ENCODE measurements around the gene TIAL1.

DNA sequence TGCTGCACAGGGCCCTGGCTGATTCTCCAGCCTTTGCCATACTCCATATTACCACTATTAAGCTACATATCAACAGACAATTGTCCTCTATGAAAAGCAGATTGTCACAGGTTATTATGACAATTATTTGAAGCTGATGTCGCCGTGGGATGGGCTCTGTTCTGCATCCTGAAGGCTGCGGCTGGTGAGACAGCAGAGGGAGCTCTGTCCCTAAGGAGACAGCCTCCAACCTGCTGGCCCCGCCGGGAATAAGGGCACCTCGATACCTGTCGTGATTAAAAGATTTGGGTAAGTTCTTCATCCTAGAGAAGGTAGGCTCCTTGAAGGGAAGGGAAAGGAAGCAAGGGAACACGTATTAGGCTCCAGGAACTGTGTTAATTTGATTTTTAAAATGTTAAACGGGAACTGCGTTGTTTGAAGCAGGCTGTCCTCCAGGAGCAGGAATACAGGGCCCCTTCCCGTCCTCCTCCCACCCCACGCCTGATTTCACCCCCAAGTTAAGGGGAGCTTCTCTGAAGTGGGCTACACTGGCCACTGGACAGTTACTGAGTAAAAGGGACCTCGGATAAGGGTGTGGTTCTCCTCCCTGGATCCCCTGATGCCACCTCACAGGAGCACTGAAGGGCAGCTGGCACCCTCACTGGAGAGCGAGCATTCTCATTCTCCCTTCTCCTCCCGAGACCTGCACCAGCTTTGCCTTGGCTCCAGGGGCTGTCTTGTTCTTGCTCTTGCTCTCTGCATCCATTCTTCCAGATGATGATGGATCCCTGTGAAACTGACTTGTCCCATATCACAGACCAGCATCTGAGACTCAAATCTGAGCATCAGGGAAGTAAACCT is 11.8 kb upstream of the TIAL1 start:
- TF ChIP-seq, protein P1, sequence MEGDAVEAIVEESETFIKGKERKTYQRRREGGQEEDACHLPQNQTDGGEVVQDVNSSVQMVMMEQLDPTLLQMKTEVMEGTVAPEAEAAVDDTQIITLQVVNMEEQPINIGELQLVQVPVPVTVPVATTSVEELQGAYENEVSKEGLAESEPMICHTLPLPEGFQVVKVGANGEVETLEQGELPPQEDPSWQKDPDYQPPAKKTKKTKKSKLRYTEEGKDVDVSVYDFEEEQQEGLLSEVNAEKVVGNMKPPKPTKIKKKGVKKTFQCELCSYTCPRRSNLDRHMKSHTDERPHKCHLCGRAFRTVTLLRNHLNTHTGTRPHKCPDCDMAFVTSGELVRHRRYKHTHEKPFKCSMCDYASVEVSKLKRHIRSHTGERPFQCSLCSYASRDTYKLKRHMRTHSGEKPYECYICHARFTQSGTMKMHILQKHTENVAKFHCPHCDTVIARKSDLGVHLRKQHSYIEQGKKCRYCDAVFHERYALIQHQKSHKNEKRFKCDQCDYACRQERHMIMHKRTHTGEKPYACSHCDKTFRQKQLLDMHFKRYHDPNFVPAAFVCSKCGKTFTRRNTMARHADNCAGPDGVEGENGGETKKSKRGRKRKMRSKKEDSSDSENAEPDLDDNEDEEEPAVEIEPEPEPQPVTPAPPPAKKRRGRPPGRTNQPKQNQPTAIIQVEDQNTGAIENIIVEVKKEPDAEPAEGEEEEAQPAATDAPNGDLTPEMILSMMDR (IDR thresholded peaks at IDR 0.05): peak in 1 of 3 donors; percentile 61
- TF ChIP-seq POLR2A (IDR thresholded peaks at IDR 0.05): no peak
- TF ChIP-seq POLR2AphosphoS5 (IDR thresholded peaks at IDR 0.05): peak in 1 of 3 donors; percentile 31

All from breast epithelium (tissue), 3 donors.